Ramos (cell line): ENCODE results near the gene DNASE1L2.

Source experiments
- in situ Hi-C: fragments of 300-500 bp; cut with MboI; formaldehyde crosslinking; loops from one replicate; pipeline ENCODE4 v1.14.3; 2022; ENCODE audit warnings: low sequenced_read_pairs; ENCODE audit not compliant: unreplicated experiment

Gene DNASE1L2

DNA sequence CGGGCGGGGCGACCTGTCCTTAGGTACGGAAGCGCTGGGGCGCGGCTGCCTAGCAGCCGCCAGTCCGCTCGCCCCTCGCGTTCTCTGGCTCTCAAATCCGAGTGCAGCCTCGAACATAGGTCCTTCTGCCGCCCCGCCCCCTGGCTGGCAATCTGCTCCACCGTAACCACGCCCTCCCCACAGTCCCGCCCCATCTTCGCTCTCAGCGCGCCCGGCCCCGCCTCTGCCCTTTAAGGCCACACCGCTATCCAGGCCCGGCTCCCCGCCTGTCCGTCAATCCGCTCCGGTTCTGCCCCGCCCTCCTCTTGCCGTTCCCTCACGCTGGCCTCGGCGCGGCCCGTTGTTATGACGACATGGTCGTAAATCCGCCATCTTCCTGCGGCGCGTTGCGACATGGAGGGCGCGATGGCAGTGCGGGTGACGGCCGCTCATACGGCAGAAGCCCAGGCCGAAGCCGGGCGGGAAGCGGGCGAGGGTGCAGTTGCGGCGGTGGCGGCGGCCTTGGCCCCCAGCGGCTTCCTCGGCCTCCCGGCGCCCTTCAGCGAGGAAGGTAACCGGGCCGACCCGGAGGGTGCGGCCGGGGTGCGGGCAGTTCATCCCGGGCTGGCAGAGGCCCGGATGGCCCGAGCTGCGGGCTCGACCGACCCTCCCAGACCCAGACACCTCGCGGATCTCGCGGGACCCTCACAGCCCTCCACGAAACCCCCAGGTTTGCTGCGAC, 12.9 kb upstream of the DNASE1L2 start, which contains the start of gene E4F1:
E4F1 (plus strand) TSS at position 371 of the 721 bp plus-strand sequence; CDS start at position 394, 23 bp downstream.
- in situ Hi-C loops = no loop called here

GRCh38 chr16:2223942-2224486, 12.2 kb upstream of the DNASE1L2 start:
- in situ Hi-C loops = no loop called here

DNA sequence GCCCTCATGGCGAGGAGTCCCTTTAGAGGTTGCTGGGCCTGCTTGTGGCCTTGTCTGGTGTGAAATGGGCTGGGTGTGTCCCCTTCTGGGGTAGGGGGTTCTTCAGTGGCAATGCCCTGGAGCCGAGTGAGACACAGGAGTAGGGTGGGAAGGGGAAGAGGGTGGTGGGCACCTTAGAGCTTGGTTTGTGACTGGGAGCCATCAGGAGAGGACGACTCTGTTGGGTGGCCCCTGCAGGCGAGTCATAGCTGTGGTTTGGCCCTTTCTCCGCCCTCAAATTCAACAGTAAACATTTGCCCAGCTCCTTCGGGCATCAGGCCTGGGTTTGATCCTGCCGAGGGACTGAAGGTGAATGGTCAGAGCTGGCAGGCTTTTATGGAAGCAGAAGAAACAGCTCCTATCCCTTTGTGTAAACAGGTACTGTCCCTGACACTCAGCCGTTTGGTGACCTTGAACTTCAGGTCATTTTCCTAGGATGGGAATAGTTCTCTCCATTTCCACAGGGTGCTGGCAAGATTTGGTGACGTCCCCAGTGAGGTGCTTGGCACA, 9.9 kb upstream of the DNASE1L2 start:
- in situ Hi-C loops = no loop called here

GRCh38 chr16:2226918-2227317, 9.3 kb upstream of the DNASE1L2 start:
- in situ Hi-C loops = no loop called here

GRCh38 chr16:2228161-2228824, 8.0 kb upstream of the DNASE1L2 start:
- in situ Hi-C loops = no loop called here

DNA sequence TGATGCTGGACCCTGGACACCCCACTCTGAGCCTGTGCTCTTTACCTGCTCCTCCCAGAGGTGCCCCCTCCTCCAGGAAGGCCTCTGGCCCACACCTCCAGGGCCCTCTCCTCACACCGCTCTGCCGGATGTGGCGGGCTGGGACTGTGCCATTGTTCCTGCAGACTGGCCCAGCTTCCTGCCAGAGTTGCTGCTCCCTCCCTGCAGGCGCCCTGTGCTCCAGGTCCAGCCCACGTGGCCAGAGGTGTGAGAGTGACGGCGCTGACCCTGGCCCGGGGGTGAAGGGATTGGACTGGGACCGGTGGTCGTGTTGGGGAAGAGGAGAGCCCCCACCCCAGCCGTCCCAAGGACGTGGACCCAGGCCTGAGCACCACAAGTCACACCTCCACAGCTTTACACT, 7.2 kb upstream of the DNASE1L2 start:
- in situ Hi-C loops = no loop called here

DNA sequence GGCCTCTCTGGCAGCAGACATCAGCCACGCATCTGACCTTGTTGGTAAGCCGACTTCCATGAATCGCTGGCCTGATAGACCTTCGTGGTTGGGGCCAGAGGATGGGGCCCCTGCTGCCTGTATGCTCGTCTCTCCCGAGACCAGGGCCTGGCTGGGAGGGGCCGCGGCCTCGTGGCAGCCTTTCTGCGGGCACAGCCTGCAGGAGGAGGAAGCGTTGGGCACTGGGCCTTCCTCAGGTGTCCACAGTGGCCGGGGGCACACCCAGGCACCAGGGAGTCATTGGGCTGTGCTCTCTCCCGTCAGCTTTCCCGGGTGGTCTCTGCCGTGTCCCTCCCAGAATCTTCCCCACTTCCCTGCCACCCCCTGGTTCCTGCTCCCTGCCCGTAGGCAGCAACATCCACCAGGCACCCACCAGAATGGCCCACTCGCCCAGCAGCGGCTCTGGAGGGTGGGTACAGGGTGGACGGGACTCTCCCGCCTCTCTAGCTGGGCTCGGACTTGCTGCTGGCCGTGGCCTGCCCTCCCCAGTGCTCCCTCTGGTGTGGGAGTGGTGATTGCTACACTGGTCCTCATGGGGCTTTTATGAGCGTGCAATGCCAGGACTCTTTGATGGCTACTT, 6.5 kb upstream of the DNASE1L2 start:
- in situ Hi-C loops = no loop called here

- in situ Hi-C loops = no loop called here
Observed at GRCh38 chr16:2230376-2230775, 5.9 kb upstream of the DNASE1L2 start.

DNA sequence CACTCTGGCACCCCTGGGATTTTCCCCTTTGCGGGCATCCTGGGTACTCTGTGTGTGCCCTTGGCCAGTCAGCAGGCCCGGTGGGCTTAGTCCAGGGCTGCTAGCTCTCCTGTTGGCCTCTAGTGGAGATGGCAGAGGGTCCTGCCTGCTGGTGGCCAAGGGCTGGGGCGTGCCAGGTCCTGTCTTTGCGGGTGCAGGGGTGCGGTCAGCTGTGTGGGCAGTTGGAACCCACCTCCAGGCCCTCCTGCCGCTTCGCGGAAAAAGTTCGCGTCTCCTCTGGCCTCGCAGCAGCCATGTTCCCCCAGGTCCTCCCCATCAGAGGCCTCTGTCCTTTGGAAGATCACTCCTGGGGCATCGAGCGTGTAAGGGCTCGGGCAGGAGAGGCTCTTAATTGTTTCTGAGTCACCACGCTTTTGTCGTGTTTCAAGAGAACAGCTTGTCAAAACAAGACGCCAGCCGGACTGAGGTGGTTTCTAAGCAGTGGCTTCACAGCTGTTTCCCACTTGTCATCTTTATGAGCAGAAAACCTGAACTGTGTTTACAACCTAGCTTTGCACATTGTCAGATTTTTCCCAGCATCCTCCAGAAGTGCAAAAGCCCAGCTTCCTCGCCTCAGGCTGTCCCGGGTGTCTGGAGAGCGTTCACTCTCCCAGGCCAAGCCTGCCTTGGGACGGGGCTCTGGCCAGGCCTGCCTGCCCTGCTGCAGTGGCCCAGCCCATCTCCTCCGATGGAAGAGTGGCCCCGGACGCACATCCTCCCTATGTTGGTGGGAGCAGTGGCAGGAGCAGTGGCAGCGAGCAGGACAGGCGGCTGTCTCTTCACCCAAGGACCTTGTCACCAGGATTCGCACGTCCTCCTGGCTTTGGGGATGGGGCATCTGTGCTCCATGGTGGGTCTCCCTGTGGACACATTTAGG, 5.0 kb upstream of the DNASE1L2 start:
- in situ Hi-C loops = no loop called here

DNA sequence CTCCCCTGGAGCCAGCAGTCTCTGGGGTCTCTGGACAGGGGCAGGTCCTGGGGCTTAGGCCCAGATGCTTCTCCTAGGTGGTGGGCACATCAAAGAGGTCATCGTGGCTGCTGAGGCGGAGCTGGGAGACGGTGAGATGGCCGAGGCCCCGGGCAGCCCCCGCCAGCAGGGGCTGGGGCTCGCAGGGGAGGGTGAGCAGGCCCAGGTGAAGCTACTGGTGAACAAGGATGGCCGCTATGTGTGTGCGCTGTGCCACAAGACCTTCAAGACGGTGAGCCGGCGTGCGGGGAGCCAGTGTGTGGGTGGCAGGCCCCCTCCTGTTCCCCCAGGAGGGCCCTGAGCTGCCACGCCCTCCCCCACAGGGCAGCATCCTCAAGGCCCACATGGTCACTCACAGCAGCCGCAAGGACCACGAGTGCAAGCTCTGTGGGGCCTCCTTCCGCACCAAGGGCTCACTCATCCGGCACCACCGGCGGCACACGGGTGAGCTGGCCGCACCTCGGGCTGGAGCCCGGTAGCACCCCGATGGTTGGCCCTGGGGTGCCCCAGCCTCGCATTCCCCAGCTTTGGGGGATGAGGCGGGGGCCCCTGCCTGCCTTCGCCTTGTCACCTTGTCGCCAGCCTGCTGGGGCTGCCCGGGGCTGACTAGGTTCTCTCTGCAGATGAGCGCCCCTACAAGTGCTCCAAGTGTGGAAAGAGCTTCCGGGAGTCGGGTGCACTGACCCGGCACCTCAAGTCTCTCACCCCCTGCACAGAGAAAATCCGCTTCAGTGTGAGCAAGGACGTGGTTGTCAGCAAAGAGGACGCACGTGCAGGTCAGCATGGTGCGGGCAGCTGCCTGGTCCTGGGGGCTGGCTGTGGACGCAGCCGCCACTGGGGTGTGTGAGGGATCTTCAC, 3.9 kb upstream of the DNASE1L2 start:
- in situ Hi-C loops = no loop called here

- in situ Hi-C loops = no loop called here
Observed at GRCh38 chr16:2233046-2233775, 3.0 kb upstream of the DNASE1L2 start.

DNA sequence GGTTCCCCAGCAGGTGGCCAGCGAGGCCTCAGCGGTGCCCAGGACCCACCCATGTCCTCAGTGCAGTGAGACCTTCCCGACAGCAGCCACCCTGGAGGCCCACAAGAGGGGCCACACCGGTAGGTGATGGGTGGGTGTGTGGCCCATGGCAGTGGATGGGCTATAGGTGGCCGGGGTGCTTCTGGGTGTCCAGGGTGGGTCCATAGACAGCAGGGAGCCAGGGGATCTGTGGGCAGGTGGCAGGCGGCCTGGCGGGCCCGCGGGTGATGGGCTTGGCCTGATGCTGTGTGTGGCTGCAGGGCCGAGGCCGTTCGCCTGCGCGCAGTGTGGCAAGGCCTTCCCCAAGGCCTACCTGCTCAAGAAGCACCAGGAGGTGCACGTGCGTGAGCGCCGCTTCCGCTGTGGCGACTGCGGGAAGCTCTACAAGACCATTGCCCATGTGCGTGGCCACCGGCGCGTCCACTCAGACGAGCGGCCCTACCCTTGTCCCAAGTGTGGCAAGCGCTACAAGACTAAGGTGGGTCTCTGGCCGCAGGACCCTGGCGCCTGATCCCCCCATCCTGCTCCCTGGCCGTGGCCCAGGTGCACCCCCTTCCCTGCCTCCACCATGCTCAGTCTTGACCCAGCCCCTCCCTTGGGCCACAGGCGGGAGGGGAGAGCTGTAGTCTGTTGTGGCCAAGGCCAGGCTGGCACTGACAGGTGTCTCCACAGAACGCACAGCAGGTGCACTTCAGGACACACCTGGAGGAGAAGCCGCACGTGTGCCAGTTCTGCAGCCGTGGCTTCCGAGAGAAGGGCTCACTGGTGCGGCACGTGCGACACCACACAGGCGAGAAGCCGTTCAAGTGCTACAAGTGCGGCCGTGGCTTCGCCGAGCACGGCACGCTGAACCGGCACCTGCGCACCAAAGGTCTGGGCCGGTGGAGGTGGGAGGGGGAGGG, 2.1 kb upstream of the DNASE1L2 start:
- in situ Hi-C loops = no loop called here

DNA sequence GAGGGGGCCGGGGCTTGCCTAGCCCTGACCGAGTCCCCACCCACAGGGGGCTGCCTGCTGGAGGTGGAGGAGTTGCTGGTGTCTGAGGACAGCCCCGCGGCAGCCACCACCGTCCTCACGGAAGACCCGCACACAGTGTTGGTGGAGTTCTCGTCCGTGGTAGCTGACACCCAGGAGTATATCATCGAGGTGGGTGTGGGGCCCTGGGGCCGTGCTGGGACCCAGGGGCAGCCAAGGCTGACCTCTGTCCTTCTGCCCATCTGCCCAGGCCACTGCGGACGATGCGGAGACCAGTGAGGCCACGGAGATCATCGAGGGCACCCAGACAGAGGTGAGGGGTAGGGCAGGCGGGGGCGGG, 1.5 kb upstream of the DNASE1L2 start:
- in situ Hi-C loops = no loop called here

DNA sequence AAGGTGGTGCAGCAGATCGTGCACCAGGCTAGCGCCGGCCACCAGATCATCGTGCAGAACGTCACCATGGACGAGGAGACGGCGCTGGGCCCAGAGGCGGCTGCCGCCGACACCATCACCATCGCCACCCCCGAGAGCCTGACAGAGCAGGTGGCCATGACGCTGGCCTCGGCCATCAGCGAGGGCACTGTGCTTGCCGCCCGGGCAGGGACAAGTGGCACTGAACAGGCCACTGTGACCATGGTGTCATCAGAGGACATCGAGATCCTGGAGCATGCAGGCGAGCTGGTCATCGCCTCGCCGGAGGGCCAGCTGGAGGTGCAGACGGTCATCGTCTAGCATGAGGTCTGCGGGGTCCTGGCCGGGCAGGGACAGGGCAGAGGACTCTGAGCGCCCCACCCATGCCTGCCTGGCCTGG, 1.0 kb upstream of the DNASE1L2 start:
- in situ Hi-C loops = no loop called here

- in situ Hi-C loops = no loop called here
Observed at GRCh38 chr16:2235695-2236336, 428 bp upstream of the DNASE1L2 start.

DNA sequence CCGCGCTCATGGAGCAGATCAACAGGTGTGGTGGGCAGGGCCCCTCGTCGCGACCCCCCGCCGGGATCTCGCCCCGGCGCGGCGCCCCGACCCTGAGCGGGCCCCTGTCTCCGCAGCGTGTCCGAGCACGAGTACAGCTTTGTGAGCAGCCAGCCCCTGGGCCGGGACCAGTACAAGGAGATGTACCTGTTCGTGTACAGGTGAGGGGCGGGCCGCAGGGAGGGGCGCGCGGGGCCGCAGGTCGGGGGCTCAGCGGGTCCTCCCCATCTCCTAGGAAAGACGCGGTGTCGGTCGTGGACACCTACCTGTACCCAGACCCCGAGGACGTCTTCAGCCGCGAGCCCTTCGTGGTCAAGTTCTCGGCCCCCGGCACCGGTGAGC, 848 bp downstream of the DNASE1L2 start:
- in situ Hi-C loops = no loop called here
